Astrocyte (in vitro differentiated cells and primary cell): Measurements from ENCODE around the gene ARHGAP21. TPM values are rescaled to one million over a fixed set of nuclear protein-coding genes. Genes with fewer than 3 reads are reported as not detected.

Source experiments
- DNase-seq: peaks from one replicate; pipeline ENCODE4 v3.0.0-alpha.2; 2010; ENCODE audit warnings: low read depth
- FAIRE-seq: peaks from 2 replicates; lab custom pipeline; 2011; peaks lifted over from hg19 to GRCh38; lab: Jason Lieb, UNC
- H2AFZ ChIP-seq: 2 replicates; pipeline ENCODE4 v1.6.0; 2012; ENCODE audit warnings: low read depth, low read length, inconsistent platforms
- H3K27ac ChIP-seq: 2 replicates; pipeline ENCODE4 v1.5.1; 2011; ENCODE audit warnings: low read depth, low read length, inconsistent platforms
- H3K27me3 ChIP-seq: 2 replicates; pipeline ENCODE4 v1.6.0; 2011; ENCODE audit warnings: low read length, inconsistent platforms; ENCODE audit not compliant: insufficient read depth
- H3K36me3 ChIP-seq: 2 replicates; pipeline ENCODE4 v1.5.1; 2011; ENCODE audit warnings: low read length, inconsistent platforms; ENCODE audit not compliant: insufficient read depth
- H3K4me1 ChIP-seq: 2 replicates; pipeline ENCODE4 v1.5.1; 2011; ENCODE audit warnings: low read length, inconsistent platforms; ENCODE audit not compliant: insufficient read depth
- H3K4me2 ChIP-seq: 2 replicates; pipeline ENCODE4 v1.6.0; 2012; ENCODE audit warnings: low read length, inconsistent platforms
- H3K4me3 ChIP-seq: 2 replicates; pipeline ENCODE4 v1.5.1; 2011; ENCODE audit warnings: low read depth, mild to moderate bottlenecking, low read length, inconsistent platforms; ENCODE audit not compliant: insufficient read depth
- H3K79me2 ChIP-seq: 2 replicates; pipeline ENCODE4 v1.6.0; 2012; ENCODE audit warnings: mild to moderate bottlenecking, low read length, inconsistent platforms; ENCODE audit not compliant: insufficient read depth
- H3K9ac ChIP-seq: 2 replicates; pipeline ENCODE4 v1.6.0; 2012; ENCODE audit warnings: mild to moderate bottlenecking, low read length, inconsistent platforms
- H3K9me3 ChIP-seq: 2 replicates; pipeline ENCODE4 v1.5.1; 2012; ENCODE audit warnings: low read depth, mild to moderate bottlenecking, low read length, inconsistent platforms; ENCODE audit not compliant: insufficient read depth
- H4K20me1 ChIP-seq: 2 replicates; pipeline ENCODE4 v1.6.0; 2012; ENCODE audit warnings: low read length, inconsistent platforms; ENCODE audit not compliant: insufficient read depth
- H3K27ac Mint-ChIP-seq: one replicate; pipeline ENCODE4 v1.8.0; 2021; ENCODE audit warnings: mild to moderate bottlenecking, mixed read lengths; ENCODE audit not compliant: unreplicated experiment
- H3K27me3 Mint-ChIP-seq: one replicate; pipeline ENCODE4 v1.8.0; 2021; ENCODE audit warnings: low read depth, mixed read lengths; ENCODE audit not compliant: unreplicated experiment
- H3K36me3 Mint-ChIP-seq: one replicate; pipeline ENCODE4 v1.8.0; 2021; ENCODE audit warnings: low read depth, mixed read lengths; ENCODE audit not compliant: unreplicated experiment
- H3K4me1 Mint-ChIP-seq: one replicate; pipeline ENCODE4 v1.8.0; 2021; ENCODE audit warnings: low read depth, mixed read lengths; ENCODE audit not compliant: unreplicated experiment
- H3K4me3 Mint-ChIP-seq: one replicate; pipeline ENCODE4 v1.8.0; 2021; ENCODE audit warnings: mild to moderate bottlenecking, moderate library complexity, mixed read lengths; ENCODE audit not compliant: unreplicated experiment
- H3K9me3 Mint-ChIP-seq: one replicate; pipeline ENCODE4 v1.8.0; 2021; ENCODE audit warnings: mild to moderate bottlenecking, mixed read lengths; ENCODE audit not compliant: unreplicated experiment
- CTCF ChIP-seq: IDR thresholded peaks from 2 replicates; pipeline ENCODE4 v1.5.1; 2011; ENCODE audit warnings: low read depth, mild to moderate bottlenecking, inconsistent platforms, low read length, moderate library complexity; ENCODE audit not compliant: insufficient read depth
- EZH2 ChIP-seq: IDR thresholded peaks from 2 replicates; pipeline ENCODE4 v1.6.1; 2012; ENCODE audit warnings: mild to moderate bottlenecking, low read length, inconsistent platforms; ENCODE audit not compliant: insufficient read depth
- total RNA-seq: library from RNA; stranded (reverse); gene quantifications from 2 replicates; pipeline ENCODE4 v1.2.1, GENCODE V29; 2021

Gene ARHGAP21
- total RNA-seq, 1 donor from 2014 or later, result 107 TPM

- Histone ChIP-seq H3K4me2 (peak overlapping the region; percentile 16), H4K20me1 (peaks cover 82% of the 10 kb centered on the region), H3K9ac (no peak overlapping the region), H3K36me3 (no peaks in the 10 kb centered on the region), H3K4me1 (peaks cover 17% of the 10 kb centered on the region), H3K79me2 (peaks cover 96% of the 10 kb centered on the region), H3K27me3 (no peaks in the 10 kb centered on the region), H3K4me3 (no peak overlapping the region), H3K27ac (peak overlapping the region; percentile 55), H3K9me3 (no peaks in the 10 kb centered on the region), H2AFZ (no peak overlapping the region)
- TF ChIP-seq EZH2 (no peak), CTCF (no peak)
- FAIRE-seq (no peak), DNase-seq (peak; percentile 94)
- Mint-ChIP-seq H3K27me3 (no peaks in the 10 kb centered on the region), H3K27ac (no peak overlapping the region), H3K9me3 (no peaks in the 10 kb centered on the region), H3K36me3 (peaks cover 3% of the 10 kb centered on the region), H3K4me1 (peaks cover 13% of the 10 kb centered on the region), H3K4me3 (no peak overlapping the region)
These were observed 17.1 kb downstream of the ARHGAP21 start for GRCh38 chr10:24706479-24707118.

GRCh38 chr10:24703700-24704099, 20.0 kb downstream of the ARHGAP21 start:
- peaks cover 97% of the 10 kb centered on the region for H3K79me2 ChIP-seq
- no peak overlapping the region for H3K9ac ChIP-seq
- TF ChIP-seq CTCF, result no peak
- no peak for TF ChIP-seq EZH2
- H3K27me3 ChIP-seq, result no peaks in the 10 kb centered on the region
- H3K9me3 ChIP-seq, result no peaks in the 10 kb centered on the region
- peak overlapping the region; percentile 27 for H3K4me2 ChIP-seq
- peak; percentile 76 for DNase-seq
- no peaks in the 10 kb centered on the region for H3K9me3 Mint-ChIP-seq
- FAIRE-seq, result no peak
- peaks cover 79% of the 10 kb centered on the region for H4K20me1 ChIP-seq
- H3K27me3 Mint-ChIP-seq, result no peaks in the 10 kb centered on the region
- H3K4me3 Mint-ChIP-seq, result no peak overlapping the region
- H3K27ac ChIP-seq, result no peak overlapping the region
- H3K4me3 ChIP-seq, result no peak overlapping the region
- H3K36me3 Mint-ChIP-seq, result peaks cover 3% of the 10 kb centered on the region
- peaks cover 17% of the 10 kb centered on the region for H3K4me1 ChIP-seq
- peaks cover 35% of the 10 kb centered on the region for H3K4me1 Mint-ChIP-seq
- no peaks in the 10 kb centered on the region for H3K36me3 ChIP-seq
- H2AFZ ChIP-seq, result no peak overlapping the region
- no peak overlapping the region for H3K27ac Mint-ChIP-seq

- no peak overlapping the region for H2AFZ ChIP-seq
- Mint-ChIP-seq H3K27me3 (no peaks in the 10 kb centered on the region), H3K4me1 (peaks cover 48% of the 10 kb centered on the region), H3K4me3 (no peak overlapping the region), H3K27ac (peak overlapping the region; percentile 58), H3K36me3 (peaks cover 3% of the 10 kb centered on the region), H3K9me3 (no peaks in the 10 kb centered on the region)
- no peak overlapping the region for H3K27ac ChIP-seq
- peaks cover 2% of the 10 kb centered on the region for H3K4me1 ChIP-seq
- DNase-seq (no peak), FAIRE-seq (no peak)
- TF ChIP-seq EZH2, result no peak
- no peak for TF ChIP-seq CTCF
- peaks cover 98% of the 10 kb centered on the region for H3K79me2 ChIP-seq
- peak overlapping the region; percentile 22 for H3K4me2 ChIP-seq
- H4K20me1 ChIP-seq, result peaks cover 80% of the 10 kb centered on the region
- no peak overlapping the region for H3K4me3 ChIP-seq
- H3K9me3 ChIP-seq, result no peaks in the 10 kb centered on the region
- H3K36me3 ChIP-seq, result no peaks in the 10 kb centered on the region
- H3K27me3 ChIP-seq, result no peaks in the 10 kb centered on the region
- H3K9ac ChIP-seq, result no peak overlapping the region
These were observed 22.2 kb downstream of the ARHGAP21 start for GRCh38 chr10:24701447-24701846.
